HEK293T (cell line): ENCODE results near the gene AOC1.

Experiments
- ARNT ChIP-seq: fragments of 450-650 bp; IDR thresholded peaks from 2 replicates; pipeline ENCODE4 v1.6.1; 2017; ENCODE audit warnings: mild to moderate bottlenecking
- BHLHE40 ChIP-seq: fragments of 450-650 bp; IDR thresholded peaks from 2 replicates; pipeline ENCODE4 v1.6.1; 2016; ENCODE audit warnings: mild to moderate bottlenecking, moderate library complexity, borderline replicate concordance
- CTBP1 ChIP-seq: fragments of 450-650 bp; IDR thresholded peaks from 2 replicates; pipeline ENCODE4 v1.6.1; 2016; ENCODE audit warnings: borderline replicate concordance
- FOXA1 ChIP-seq: fragments of 450-650 bp; IDR thresholded peaks from 2 replicates; pipeline ENCODE4 v1.6.1; 2016; ENCODE audit warnings: mild to moderate bottlenecking
- FOXM1 ChIP-seq: fragments of 450-650 bp; IDR thresholded peaks from 2 replicates; pipeline ENCODE4 v1.6.1; 2017; ENCODE audit warnings: mild to moderate bottlenecking, borderline replicate concordance
- HDGF ChIP-seq: fragments of 450-650 bp; IDR thresholded peaks from 2 replicates; pipeline ENCODE4 v1.6.1; 2017; ENCODE audit warnings: antibody characterized with exemption, borderline replicate concordance
- SUZ12 ChIP-seq: fragments of 450-650 bp; IDR thresholded peaks from 2 replicates; pipeline ENCODE4 v1.6.1; 2016; ENCODE audit warnings: mild to moderate bottlenecking
- TARDBP ChIP-seq: fragments of 450-650 bp; IDR thresholded peaks from 2 replicates; pipeline ENCODE4 v1.6.1; 2016
- ZNF384 ChIP-seq: fragments of 450-650 bp; IDR thresholded peaks from 2 replicates; pipeline ENCODE4 v1.6.1; 2016

DNA sequence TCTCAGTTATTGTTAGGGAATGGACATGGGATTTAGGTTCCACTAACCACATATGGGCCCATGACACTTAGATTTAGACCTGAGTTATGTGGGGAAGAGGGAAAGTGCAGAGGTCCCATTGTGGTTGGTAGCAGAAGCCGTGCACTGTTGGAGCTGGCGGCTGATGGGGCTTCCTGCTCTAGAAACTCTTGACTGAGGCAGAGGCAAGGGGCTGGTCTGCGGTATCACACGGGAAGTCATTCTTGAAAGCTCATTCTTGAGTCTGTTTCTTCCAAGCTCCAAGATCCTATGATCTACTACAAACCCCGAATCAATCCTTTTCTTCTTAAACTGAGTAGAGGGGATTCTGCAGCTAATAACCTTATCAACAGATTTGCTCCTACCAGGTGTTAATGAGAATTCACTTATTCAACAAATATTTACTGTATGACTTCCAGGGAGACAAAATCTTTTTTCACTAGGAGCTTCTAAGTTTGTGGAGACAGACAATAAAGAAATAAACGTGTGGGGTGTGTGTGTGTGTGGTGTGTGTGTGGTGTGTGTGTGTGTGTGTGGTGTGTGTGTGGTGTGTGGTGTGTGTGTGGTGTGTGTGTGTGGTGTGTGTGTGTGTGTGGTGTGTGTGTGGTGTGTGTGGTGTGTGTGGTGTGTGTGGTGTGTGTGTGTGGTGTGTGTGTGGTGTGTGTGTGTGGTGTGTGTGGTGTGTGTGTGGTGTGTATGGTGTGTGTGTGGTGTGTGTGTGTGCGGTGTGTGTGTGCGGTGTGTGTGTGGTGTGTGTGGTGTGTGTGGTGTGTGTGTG lies 57.1 kb downstream of the AOC1 start:
- TF ChIP-seq TARDBP (no peak), BHLHE40 (no peak), FOXA1 (no peak), FOXM1 (no peak), HDGF (no peak), CTBP1 (no peak), ARNT (no peak), ZNF384 (no peak), SUZ12 (no peak)
